HEK293T (cell line): ENCODE measurements around the gene DIDO1.

Source experiments
- CTCF ChIA-PET: fragments of 350-600 bp; formaldehyde crosslinking; extraction: SDS; loops from one replicate; lab custom pipeline; 2021; ENCODE audit warnings: antibody characterized with exemption, inconsistent platforms; lab: Yijun Ruan, JAX
- POLR2A ChIA-PET: fragments of 350-600 bp; formaldehyde crosslinking; extraction: SDS; loops from one replicate; lab custom pipeline; 2020; ENCODE audit warnings: antibody characterized with exemption, inconsistent platforms; lab: Yijun Ruan, JAX
- DNase-seq: peaks from one replicate; pipeline ENCODE4 v3.0.0; 2012; ENCODE audit warnings: mixed read lengths; ENCODE audit errors: extremely low spot score
- ARNT ChIP-seq: fragments of 450-650 bp; IDR thresholded peaks from 2 replicates; pipeline ENCODE4 v1.6.1; 2017; ENCODE audit warnings: mild to moderate bottlenecking
- BHLHE40 ChIP-seq: fragments of 450-650 bp; IDR thresholded peaks from 2 replicates; pipeline ENCODE4 v1.6.1; 2016; ENCODE audit warnings: mild to moderate bottlenecking, moderate library complexity, borderline replicate concordance
- CTBP1 ChIP-seq: fragments of 450-650 bp; IDR thresholded peaks from 2 replicates; pipeline ENCODE4 v1.6.1; 2016; ENCODE audit warnings: borderline replicate concordance
- ELF4 ChIP-seq: fragments of 450-650 bp; IDR thresholded peaks from 2 replicates; pipeline ENCODE4 v1.6.1; 2017; ENCODE audit warnings: antibody characterized with exemption
- FOXA1 ChIP-seq: fragments of 450-650 bp; IDR thresholded peaks from 2 replicates; pipeline ENCODE4 v1.6.1; 2016; ENCODE audit warnings: mild to moderate bottlenecking
- FOXK2 ChIP-seq: fragments of 450-650 bp; IDR thresholded peaks from 2 replicates; pipeline ENCODE4 v1.6.1; 2016; ENCODE audit warnings: mild to moderate bottlenecking
- FOXM1 ChIP-seq: fragments of 450-650 bp; IDR thresholded peaks from 2 replicates; pipeline ENCODE4 v1.6.1; 2017; ENCODE audit warnings: mild to moderate bottlenecking, borderline replicate concordance
- HDGF ChIP-seq: fragments of 450-650 bp; IDR thresholded peaks from 2 replicates; pipeline ENCODE4 v1.6.1; 2017; ENCODE audit warnings: antibody characterized with exemption, borderline replicate concordance
- L3MBTL2 ChIP-seq: fragments of 450-650 bp; conservative IDR thresholded peaks from 2 replicates; pipeline ENCODE4 v1.6.1; 2016; ENCODE audit warnings: mild to moderate bottlenecking
- LEF1 ChIP-seq: fragments of 450-650 bp; IDR thresholded peaks from 2 replicates; pipeline ENCODE4 v1.6.1; 2017; ENCODE audit warnings: mild to moderate bottlenecking, borderline replicate concordance
- NFRKB ChIP-seq: fragments of 450-650 bp; IDR thresholded peaks from 2 replicates; pipeline ENCODE4 v1.6.1; 2016; ENCODE audit warnings: mild to moderate bottlenecking, moderate library complexity
- SP1 ChIP-seq: fragments of 450-650 bp; IDR thresholded peaks from 2 replicates; pipeline ENCODE4 v1.6.1; 2017
- SUZ12 ChIP-seq: fragments of 450-650 bp; IDR thresholded peaks from 2 replicates; pipeline ENCODE4 v1.6.1; 2016; ENCODE audit warnings: mild to moderate bottlenecking
- TARDBP ChIP-seq: fragments of 450-650 bp; IDR thresholded peaks from 2 replicates; pipeline ENCODE4 v1.6.1; 2016
- ZNF384 ChIP-seq: fragments of 450-650 bp; IDR thresholded peaks from 2 replicates; pipeline ENCODE4 v1.6.1; 2016
- TF ChIP-seq, protein P1 (sequence below): fragments of 450-650 bp; IDR thresholded peaks from 2 replicates; pipeline ENCODE4 v1.6.1; 2016

The DIDO1 gene

DNA sequence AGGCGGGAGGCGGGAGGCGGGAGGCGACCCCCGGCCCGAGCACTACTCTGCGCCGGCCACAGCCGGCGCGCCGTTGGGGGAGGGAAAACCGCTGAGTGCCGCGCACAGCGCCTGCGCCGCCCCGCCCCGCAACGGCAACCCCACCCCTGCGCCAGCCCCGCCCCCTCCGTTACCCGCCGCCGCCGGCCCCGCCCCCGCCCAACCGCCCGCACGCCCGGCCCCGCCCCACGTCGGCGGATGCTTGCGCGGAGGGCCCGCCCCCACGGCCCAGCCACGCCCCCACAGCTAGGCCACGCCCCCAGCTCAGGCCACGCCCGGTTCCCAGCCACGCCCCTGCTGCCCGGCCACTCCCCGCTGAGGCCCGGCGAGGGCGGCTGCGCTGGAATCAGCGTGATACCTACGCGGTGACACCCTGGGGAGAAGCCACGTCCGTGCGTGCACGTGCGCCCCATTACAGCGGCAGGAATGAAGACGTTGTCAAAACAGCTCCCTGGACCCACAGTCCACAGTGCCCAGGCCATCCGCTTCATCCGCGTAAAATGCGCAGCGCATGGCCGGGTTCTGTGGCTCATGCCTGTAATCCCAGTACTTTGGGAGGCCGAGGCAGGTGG is 64.5 kb downstream of the DIDO1 start, which contains the start of gene TCFL5:
Gene TCFL5, minus strand, starts transcription at position 97 of the 611 bp plus-strand sequence. CDS start 152 bp downstream, outside the sequence.
- TF ChIP-seq L3MBTL2 = peak; percentile 96
- TF ChIP-seq, protein P1, sequence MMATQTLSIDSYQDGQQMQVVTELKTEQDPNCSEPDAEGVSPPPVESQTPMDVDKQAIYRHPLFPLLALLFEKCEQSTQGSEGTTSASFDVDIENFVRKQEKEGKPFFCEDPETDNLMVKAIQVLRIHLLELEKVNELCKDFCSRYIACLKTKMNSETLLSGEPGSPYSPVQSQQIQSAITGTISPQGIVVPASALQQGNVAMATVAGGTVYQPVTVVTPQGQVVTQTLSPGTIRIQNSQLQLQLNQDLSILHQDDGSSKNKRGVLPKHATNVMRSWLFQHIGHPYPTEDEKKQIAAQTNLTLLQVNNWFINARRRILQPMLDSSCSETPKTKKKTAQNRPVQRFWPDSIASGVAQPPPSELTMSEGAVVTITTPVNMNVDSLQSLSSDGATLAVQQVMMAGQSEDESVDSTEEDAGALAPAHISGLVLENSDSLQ = peak; percentile 51; the same call in 1 of the 2 replicates
- no peak for TF ChIP-seq ARNT
- no peak for TF ChIP-seq NFRKB
- no peak for TF ChIP-seq HDGF
- ChIA-PET POLR2A (interaction anchor here (0.6 to 2.1 kb wide), 8 partner anchors 11 to 76 kb away, joined by 3 to 13 read pairs (median 3); partner anchors contain the start of gene GID8), CTCF (interaction anchor here (0.5 to 2.7 kb wide), 2 partner anchors 14 to 40 kb away, joined by 3 to 7 read pairs; no protein-coding TSS in a partner anchor)
- DNase-seq = peak; percentile 96

DNA sequence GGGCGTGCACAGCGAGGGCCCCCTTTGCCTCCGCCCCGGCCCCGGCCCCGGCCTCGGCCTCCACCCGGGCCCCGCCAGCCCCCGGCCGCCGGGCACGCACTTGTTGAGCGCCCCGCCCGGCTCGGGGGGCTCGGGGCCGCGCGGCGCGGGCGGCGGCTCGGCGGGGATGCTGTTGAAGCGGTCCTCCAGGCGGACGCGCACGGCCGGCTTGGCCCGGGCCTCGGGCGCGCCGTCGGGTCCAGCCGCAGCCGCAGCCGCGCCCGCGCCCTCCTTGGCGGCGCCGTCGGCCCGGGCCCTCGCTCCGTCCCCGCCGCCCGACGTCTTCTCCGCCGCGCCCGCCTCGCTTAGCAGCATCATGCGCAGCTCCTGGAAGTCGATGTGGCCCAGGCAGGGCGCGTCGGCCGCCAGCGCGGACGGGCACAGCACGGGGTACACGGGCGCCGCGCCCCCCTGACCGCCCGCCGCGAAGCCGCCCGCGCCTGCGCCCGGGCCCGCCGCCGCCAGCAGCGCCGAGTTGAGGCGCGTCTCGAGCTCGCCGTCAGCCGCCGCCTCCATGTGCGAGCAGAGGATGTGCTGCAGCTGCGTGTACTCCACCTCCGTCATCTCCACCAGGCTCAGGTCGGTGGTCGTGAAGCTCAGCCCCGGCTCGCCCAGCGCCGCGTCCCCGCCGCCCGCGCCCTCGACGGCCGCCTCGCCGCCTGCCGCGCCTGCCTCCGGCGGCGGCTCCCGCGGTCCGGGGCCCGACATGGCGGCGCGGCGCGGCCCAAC is 65.2 kb downstream of the DIDO1 start:
- TF ChIP-seq NFRKB (no peak), ARNT (0 out of 2 replicates have a peak, but pooled peaks have one; percentile 2)
- CTCF ChIA-PET = interaction anchor here (2.7 kb wide), 1 partner anchor 14 kb away, joined by 7 read pairs; no protein-coding TSS in a partner anchor
- DNase-seq = peak; percentile 43
- POLR2A ChIA-PET = interaction anchor here (0.6 to 2.1 kb wide), 8 partner anchors 12 to 77 kb away, joined by 3 to 13 read pairs (median 3); partner anchors contain the start of gene GID8

DNA sequence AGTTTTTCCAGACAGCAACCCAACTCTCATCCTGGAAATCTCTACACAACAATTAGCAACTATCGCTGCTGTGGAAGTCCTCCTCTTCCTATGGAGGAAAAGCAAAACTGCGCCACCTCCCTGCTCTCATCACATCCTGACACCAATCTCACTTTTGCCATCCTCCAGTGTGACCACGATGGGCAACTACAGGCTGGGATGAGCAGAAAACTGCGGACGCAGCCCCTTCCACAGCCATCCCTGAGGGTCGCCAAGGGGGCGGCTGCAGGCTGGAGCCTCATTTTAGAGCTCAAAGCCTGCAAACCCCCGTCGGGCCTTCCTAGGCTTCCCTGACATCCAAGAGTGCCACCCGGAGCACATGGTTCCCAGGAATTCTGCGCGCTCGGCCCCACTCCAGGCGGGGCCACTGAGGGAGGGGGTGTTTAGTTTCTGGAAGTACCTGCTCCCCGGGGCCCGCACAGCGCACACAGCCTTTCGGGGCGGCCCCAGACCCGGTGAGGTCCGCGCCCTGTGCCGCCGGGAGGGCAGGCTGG is 65.8 kb downstream of the DIDO1 start:
- TF ChIP-seq ARNT (no peak), ELF4 (no peak), FOXM1 (no peak)
- no peak for DNase-seq
- ChIA-PET POLR2A (interaction anchor here (1.1 to 1.7 kb wide), 3 partner anchors 11 to 67 kb away, joined by 3 to 7 read pairs (median 5); no protein-coding TSS in a partner anchor), CTCF (interaction anchor here (2.7 kb wide), 1 partner anchor 13 kb away, joined by 7 read pairs; no protein-coding TSS in a partner anchor)

DNA sequence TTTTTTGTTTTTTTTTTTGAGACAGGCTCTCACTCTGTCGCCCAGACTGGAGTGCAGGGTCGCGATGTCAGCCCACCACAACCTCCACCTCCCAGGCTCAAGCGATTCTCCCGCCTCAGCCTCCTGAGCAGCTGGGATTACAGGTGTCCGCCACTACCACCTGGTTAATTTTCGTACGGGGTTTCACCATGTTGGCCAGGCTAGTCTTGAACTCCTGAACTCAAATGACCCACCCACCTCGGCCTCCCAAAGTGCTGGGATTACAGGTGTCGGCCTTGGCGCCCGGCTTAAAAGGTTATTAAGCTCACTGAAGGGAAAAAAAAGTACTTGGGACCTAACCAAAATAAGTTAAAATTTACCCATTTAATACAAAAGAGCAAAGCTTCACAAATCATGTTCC is 66.6 kb downstream of the DIDO1 start:
- TF ChIP-seq L3MBTL2 (no peak), SUZ12 (no peak), SP1 (no peak), FOXK2 (no peak), FOXA1 (no peak), TARDBP (no peak), ARNT (no peak), FOXM1 (no peak), HDGF (no peak), LEF1 (no peak), ELF4 (no peak), ZNF384 (no peak), NFRKB (no peak), BHLHE40 (no peak), CTBP1 (no peak)
- TF ChIP-seq, protein P1 = no peak
- CTCF ChIA-PET = no interaction called here
- no peak for DNase-seq
- POLR2A ChIA-PET = interaction anchor here (1.1 to 1.7 kb wide), 2 partner anchors 10 to 67 kb away, joined by 3 to 5 read pairs; no protein-coding TSS in a partner anchor

DNA sequence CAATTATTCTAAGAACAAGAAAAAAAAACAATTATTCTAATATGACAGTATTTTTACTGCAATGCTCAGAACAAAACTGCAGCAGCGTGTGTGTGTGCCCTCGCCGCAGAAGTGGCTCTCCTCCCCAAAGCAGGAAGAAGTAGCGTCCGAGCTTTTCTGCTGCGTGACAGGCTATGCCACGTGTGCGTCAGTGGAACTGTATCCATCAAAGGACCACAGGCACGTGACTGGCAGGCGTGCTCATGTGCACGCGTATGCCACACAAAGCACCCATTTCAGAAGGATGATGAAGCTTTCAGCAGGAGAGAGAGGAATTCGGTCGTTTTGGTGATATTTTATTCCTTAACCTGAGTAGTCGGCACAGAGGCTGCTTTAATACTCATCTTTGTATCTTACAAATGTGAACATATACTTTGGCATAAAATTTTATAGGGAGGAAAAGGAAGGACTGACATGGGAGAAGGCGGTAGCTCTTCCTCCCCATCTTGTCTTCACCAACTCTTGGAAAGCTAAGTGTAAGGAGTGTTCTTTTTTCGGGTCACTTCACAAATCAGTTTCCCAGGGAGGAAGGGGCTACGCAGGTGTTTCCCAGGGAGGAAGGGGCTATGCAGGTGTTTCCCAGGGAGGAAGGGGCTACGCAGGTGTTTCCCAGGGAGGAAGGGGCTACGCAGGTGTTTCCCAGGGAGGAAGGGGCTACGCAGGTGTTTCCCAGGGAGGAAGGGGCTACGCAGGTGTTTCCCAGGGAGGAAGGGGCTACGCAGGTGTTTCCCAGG is 68.1 kb downstream of the DIDO1 start:
- ChIA-PET CTCF (no interaction called here), POLR2A (no interaction called here)
- no peak for TF ChIP-seq FOXA1
- no peak for TF ChIP-seq FOXM1
- no peak for TF ChIP-seq NFRKB
- TF ChIP-seq, protein P1 = no peak
- TF ChIP-seq SP1 = no peak
- no peak for TF ChIP-seq SUZ12
- TF ChIP-seq FOXK2 = no peak
- no peak for TF ChIP-seq L3MBTL2
- TF ChIP-seq LEF1 = no peak
- TF ChIP-seq HDGF = no peak
- TF ChIP-seq CTBP1 = no peak
- TF ChIP-seq BHLHE40 = no peak
- no peak for TF ChIP-seq ARNT
- no peak for TF ChIP-seq ZNF384
- TF ChIP-seq ELF4 = no peak
- DNase-seq = no peak
